ENCODE data around the gene FAM193B.
"Not testable (repeated sequence)": the region's sequence is repeated elsewhere in the genome, so short reads cannot be mapped to it uniquely, and the experiment has no call there.

The FAM193B gene

DNA sequence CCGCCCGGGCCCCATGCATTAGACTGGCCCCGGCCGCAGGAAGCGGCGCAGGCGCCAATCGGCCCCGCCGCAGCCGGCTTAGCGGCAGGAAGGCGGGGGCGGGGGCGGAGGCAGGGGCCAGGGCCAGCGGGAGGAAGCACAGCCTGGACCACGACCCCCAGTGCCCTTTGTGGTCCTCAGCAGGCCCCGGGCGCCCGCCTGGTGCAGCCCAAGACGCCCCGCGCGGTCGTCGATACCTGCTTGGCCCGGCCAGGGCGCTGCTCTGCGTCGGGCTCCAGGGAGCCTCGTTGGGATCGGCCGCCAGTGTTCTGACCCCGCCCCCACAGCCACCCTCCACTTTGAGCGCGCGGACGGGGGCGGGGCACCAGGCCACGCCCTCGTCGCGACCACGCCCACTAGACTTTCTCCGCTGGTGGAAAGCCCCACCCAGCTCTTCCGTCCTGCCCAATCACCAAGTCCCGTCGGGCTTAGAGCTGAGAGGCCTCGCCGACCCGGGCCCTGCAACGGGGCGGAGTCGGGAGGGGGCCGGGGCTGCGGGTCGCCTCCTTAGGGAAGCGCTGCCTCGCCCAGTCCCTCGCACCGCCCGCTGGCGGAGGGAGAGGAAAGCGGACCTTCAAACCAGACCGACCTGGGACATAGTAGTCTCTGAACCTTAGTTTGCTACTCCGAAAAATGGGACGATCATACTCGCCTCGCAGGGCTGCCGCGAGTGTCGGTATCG lies 56.9 kb downstream of the FAM193B start, which contains the start of gene PDLIM7:
PDLIM7 (minus strand) TSS at position 313 of the 721 bp plus-strand sequence. CDS start 1,092 bp downstream, outside the sequence.
- DNase-seq, result no peak

DNA sequence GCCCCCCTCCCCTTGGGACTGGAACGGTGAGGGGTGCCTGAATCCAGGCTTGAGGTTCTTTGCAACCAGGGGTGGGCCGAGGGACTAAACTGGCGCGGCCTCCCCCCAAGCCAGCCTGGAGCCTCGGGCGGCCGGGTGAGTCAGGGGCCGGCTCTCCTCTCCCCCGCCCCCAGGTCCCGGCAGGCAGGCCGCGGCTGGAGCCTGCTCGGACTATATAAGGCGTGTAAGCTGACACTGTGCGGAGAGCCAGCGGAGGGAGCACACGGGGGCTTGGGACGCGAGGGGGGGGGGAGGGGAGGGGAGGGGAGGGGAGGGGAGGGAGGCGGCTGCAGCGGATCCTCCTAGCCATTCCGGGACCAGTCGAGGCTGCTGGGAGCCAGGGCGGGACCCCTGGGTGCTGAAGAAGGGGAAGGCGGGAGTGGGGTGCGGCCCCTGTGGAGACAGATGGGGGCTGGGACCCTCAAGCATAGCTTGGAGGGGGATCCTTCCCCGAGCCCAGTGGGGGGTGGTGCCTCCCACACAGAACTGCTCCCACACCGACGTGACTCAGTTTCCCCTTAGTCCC lies 57.6 kb downstream of the FAM193B start:
- no peak for DNase-seq

DNA sequence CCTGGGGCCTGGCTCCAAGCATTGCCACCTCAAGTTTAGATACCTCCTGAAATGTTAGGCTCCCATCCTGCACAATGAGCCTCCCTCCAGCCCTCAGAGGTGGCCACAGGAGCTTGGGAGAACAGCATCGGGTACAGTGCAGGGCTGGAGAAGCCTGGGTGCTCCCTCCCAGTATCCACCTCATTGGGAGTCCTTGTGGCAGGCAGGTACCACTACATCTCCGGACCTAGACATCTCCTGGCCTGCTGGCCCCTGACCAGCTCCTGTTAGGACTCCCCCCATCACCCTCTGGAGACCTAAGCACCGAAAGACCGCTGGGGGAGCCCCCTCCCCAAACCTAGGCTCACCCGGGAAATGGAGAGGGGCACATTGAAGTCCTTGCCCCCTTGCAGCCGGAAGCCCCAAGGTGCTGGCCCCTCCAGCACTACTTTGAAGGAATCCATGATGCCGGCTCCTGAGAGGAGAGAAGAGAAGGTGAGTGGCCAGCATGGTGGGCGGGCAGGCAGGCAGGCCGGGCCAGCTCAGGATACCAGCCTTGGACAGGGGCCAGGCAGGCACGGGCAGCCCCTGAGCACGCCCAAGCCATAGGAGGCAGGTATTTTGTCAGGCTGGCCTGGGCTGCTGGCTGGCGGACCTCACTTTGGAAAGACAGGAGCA lies 58.2 kb downstream of the FAM193B start:
- no peak for DNase-seq

DNA sequence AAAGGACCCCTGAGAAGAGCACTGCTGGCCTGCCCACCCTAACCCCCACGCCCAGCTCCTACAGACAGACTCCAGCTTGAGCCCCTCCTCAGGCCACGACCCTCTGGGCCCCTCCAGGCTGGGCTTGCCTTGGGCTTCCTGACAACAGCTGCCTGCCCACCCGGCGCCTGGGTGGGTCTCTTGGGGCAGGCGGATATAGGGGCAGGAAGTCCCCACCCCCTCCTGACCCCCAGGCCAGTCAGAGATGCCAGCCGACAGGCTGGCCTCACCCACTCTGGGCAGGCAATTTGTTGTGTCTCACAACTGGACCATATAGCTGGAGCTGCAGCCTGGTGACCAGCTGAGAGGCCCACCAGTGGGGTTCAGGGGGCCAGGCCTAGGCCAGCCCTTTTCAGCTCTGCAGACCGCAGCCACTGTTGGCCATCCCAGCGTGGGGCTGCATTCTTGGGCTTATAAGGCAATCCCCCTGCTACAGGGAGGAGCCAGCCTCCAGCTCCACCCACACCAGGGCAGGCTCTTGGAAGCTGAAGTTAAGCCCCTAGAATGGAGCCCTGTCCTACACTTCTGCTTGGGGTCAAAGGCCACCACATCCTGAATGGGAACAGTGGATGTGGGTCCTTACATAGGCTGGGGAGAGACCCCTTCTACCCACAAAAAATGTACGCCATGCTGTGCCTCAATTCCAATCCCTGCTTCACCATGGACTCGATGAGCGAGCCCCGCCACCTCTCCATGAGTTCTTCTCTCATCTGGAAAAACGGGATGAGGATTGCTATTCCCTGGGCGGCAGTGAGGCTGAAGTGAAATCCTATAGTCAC lies 58.9 kb downstream of the FAM193B start:
- no peak for DNase-seq

DNA sequence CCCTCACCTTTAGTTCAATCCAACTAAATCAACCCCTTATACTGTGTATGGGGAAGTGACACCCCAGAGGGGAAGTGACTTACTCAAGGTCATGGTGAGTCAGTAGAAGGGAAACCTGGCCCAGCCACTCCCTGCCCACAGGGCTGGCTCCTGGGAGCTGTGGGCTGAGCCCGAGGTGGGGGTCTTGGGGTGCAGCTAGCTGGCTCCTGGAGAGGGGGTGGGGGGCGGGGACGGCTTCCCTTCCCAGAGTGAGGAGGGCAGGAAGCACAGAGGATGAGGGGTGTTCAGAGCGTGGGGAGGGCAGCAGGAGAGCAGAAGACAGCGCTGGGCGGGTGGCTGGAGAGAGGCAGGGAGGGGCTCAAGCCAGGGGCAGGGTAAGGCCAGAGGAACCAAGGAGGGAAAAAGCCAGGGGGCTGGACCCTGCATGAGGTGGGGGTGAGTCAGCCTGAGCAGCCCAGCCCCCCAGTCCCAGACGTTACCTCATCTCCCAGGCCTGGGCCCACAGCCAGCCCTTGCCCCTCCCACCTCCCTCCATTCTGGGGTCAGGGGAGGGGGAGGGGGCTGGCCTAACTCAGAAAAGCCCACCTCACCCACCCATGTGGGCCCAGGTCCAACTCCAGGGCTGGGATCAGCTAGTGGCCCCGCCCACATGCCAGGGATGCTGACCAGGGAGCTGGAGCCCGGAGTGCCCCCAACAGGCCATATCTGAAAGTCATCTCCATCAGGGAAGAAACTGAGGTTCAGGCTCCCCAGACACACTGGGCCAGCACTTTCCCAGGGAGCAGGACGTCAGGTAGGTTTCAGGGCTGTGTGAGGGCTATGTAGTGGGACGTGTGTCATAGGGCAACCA lies 59.8 kb downstream of the FAM193B start:
- DNase-seq, result no peak

DNA sequence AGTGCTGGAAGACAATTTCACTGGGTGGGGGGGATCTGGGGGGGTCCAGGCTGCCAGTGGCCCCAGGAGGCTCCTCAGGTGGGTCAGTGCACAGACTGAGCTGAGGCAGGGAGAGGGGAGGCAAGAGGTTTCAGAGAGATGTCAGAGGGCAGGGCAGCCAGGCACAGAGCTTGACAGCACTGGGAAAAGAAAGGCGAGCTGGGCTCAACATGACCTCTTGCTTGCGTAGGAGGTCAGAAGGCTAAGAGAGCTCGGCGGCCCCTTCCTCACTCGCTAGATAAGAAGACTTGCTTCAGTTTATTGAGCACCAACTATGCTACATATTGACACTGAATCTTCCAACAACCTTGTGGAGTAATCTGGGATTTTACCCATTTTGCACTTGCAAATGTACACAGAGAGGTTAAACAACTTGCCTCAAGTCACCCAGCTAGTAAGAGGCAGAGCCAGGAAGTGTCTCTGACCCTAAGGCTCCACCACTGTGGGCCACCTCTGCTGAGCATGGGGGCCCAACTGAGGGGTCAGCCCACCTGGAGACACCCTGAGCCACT lies 60.5 kb downstream of the FAM193B start:
- no peak for DNase-seq

DNA sequence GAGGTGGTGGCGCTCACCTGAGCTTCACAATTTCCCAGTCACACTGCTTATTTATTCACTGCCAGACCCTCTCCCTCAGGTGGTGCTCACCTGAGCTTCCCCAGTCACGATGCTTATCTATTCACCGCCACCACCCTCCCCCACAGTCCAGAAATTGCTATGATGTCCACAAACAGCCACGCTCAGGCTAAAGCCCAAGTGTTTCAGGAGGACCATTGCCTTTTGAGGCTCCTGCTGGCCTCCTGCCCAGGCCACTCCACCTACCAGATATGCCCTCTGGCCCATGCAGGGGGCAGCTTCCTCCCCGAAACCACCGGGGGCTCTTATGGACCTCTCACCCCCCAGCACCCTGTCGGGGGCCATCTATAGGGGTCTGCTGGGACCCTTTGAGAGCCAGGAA lies 61.5 kb downstream of the FAM193B start:
- no peak for DNase-seq

DNA sequence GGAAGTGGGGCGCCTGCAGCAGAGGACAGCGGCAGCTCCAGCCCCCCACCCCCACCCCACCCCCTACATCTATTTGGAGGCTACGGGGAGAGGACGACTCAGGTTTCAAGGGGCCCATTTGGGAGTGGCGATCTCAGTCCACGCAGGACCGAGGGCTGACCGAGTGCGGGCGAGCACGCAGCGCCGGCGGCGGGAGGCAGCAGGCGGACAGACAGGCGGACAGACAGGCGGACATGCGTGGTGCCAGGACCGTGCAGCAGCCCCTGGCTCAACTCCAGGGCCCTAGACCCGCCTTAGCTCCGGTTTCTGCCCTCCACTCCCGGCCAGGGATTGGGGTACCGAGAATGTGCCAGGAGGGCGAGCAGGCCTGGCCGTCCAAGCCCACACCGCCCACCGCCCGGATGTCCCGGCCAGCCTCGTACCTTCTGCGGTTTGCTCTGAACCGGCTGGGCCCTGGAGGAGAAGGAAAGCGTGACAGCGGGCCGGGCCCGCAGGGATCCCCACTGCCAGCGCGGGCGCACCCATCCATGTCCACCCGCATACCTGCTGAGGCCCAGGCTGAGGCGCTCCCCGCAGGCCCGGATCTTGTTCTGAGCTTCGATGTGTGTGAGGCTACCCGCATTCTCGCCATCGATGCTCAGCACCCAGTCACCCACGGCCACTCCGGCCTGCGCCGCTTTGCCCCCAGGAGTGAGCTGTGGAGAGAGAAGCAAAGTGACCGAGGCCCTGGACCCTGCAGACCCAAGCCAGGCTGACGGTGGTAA lies 62.2 kb downstream of the FAM193B start:
- no peak for DNase-seq

DNA sequence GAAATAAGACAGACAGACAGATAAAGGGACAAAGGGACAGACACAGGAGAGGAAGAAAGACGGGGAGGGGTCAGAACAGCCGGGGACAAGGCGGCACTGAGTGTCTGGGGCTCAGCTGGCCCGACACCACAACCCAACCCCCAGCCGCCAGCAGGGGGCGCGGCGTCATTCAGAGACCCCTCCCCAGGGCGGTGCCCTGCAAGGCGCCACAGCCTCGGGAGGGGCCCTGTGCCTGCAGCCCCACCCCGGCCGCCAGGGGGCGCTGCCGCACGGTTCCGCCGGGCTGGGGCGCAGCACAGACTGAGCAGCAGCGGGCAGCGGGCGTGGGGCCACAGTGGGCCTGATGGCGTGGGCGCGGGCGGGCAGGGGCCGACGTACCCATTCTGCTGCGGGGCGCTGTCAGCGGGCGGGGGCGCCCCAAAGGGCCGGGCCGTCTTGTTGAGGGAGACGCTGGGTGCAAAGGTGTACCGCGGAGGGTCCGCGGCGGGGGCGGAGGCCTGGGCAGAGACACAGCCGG lies 62.9 kb downstream of the FAM193B start:
- no peak for DNase-seq

DNA sequence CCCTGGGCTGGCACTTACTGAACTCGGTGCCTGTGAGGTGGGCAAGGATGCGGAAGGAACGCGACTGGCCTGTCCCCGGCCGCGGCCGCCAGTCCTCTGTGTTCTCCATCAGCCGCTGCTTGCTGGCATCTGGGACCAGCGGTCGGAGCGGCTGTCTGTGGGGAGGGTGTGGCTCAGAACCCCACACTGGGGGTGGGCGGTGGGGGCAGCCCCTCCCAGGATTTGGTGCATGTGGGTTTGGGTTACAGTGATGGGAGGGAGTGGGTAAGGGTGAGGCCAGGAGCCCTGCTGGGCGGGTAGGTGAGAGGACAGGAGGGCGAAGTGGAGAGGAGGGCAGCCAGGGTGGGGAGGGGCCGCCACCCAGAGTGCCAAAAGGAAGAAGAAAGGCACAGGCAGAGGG lies 63.4 kb downstream of the FAM193B start:
- DNase-seq, result no peak

DNA sequence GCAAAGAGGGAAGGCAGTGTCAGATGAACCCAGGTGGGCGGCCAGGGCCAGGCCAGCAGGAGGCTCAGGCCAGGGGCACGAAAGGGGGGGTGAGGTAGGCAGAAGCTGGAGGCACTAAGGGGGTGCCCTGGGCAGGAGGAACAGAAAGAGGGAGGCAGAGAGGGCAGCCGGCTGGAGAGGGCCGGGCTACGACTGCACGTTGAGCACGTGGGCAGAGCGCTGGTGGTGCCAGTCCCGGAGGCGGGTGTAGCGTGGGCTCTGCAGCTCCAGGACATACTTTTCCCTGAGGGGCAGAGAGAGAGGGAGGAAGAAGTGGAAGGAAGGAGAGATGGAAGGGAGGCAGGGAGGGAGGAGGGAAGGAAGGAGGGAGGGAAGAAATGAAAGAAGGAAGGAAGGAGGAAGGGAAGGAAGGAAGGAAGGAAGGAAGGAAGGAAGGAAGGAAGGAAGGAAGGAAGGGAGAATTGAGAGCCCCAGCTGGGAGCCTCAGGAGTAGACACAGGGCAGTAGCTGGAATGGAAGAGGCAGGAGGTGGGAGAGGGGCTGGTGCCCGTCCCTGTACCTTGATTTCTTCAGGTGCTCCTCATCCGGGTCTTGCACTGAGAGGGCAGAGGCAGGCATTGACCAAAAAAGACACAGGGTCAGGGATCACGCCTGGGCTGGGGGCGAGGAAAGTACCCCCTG lies 63.9 kb downstream of the FAM193B start:
- no peak for DNase-seq

DNA sequence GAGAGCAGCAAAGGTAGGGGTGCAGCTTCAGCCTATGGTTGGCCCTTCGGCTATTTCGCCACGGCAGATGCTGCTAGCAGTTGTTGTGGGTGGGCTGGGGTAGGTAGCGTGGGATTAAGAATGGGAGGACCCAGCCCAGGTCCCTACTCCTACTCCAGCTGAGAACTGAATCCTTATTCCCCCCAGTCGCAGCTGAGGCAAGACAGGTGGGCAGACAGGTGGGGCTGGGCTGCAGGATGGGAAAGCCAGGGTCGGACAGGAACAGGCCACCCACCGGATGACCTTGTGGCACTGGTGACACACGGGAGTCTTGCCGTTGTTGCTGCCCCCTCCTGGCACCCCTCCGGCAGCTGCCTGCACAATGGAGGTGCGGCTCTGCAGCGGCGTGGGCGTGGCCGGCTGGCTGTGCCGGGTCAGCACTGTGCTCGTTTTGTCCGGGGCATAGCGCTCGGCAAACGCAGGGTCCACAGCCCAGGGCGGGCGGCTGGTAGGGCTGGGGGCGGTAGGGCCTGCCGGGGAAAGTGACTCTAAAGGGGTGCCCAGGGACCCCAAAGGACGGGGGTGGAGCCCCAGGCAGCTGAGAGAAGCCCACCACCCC lies 65.1 kb downstream of the FAM193B start:
- DNase-seq, result no peak

DNA sequence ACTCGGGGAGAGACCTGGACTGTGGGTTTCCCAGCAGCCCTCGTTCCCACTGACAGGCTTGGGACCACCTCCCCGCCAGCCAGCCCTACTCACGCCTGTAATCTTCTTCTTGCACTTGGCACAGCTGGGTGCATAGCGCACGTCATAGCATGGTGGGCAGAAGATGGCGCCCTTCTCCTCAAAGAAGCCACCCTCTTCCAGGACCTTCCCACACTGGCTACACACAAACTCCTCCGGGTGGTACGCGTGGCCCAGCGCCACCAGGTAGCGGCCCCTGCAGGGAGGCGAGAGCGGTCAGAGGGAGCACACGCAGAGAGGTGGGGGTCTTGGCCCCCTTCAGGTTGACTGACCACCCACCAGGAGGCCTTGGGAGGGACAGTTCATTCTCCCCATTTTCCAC lies 66.4 kb downstream of the FAM193B start:
- DNase-seq, result no peak

DNA sequence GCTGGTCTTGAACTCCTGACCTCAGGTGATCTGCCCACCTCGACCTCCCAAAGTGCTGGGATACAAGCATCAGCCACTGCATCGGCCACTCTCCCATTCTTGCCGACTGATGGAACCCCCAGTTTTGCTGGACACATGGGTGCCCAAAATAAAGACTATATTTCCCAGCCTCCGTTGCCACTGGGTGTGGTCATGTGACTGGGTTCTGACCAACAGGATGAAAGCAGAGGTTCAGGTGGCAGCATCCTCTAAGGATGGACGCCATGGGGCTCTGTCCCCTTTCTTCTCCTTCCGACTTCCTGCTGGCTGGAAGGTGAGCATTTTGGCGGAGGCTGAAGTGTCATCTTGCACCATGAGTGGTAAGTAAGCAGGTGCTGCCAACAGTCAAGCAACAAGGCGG lies 67.2 kb downstream of the FAM193B start:
- DNase-seq, result no peak

DNA sequence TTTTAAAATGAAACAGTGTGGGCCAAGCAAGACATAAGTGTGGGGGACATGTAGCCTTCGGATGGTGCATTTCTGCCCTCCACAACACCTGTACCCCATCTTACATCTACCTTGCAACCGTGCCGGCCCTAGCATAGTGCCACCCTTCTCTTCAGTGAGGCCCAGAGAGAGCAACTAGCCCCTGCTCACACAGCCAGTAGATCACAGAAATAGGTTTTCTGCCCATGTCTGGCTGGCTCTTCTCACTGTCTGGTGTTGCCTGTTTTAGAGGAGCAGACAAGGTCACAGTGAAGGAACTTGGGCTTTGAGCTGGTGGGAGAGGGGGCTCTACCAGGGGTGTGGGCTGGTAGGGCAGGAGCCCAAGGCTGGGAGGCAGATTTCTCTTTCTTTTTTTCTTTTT lies 68.1 kb downstream of the FAM193B start:
- no peak for DNase-seq

DNA sequence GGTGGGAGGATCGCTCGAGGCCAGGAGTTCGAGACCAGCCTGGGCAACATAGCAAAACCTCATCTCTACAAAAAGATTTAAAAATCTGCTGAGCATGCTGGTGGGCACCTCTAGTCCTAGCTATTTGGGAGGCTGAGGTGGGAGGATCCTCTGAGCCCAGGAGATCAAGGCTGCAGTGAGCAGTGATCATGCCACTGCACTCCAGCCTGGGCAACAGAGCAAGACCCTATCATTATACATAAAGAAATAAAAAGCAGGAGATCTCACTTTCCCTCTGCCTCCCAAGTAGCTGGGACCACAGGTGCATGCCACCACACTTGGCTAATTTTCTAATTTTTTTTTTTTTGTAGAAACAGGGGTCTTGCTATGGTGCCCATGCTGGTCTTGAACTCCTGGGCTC lies 68.6 kb downstream of the FAM193B start:
- not testable (repeated sequence) for DNase-seq

DNA sequence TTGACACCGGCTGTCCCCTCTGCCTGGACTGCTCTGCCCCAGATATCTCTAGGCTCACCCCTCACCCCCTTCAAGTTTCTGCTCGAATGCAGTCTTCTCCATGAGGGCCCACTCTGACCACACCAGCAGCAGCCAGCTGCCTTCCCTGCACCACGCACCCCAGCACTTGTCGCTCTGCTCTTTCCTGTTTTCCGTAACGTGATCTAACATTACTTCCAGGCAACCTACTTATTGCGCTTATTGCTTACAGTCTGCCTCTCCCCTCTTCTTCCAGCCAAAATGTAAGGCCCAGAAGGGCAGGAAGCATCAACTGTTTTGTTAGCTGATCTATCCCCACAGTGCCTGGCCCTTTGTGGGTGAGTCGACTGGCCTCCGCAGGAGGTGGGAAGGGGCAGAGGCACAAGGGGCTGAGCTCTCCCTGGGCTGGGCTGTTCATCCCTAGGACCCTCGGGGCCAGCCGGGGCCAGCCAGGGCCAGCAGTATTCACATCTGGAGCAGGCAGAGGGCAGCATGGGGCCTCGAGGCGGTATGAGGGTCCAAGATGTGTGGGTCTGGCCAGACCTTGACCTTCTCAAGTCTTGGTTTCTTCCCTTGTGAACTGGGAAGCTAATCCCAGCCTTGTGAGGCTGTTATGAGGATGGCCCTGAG lies 69.3 kb downstream of the FAM193B start:
- DNase-seq, result no peak

DNA sequence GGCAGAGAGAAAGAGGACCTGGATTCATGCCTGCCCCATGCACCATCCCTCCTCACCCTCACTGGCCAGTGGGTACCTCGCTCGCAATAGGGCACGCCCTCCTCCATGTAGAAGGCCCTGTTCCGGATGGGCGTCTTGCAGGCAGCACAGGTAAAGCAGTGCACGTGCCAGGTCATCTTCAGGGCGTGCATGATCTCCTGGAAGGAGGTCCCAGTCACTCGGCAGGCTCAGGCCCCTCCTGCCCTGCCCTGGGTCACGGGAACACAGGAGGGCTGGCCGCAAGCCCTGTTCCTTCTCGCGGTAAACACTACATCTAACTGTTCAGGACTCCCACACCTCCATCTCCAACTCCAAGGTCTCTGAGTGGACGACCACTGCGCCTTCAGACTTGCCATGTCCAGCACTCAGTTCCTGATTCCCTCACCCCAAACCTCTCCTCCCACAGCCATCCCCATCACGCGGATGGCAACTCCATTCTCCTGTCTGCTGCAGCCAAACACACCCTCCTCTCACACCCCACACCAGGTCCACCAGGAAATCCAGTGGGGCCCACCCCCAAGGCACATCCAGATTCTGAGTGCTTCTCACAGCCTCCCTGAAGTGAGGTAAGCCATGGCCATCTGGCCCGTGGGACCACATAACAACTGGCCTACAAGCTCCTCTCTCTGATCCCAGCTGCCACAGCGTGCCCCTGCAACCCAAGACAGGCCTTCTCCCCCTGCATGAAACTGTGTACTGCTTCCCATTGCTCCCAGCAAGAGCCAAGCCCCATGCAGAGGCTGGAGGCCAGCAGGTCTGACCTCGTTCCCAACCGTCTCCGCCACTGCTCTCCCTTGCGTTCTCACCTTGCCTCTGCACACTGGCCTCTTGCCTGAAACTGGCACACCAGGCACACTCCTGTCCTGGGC lies 70.1 kb downstream of the FAM193B start:
- no peak for DNase-seq

Data from cerebellar nuclear complex (tissue), 1 donor.